HG02678 (cell line): ENCODE results near the gene ADAT3.

Experiments used
- ATAC-seq: cut with Tn5 transposase; IDR thresholded peaks from one replicate; pipeline ENCODE4 v1.9.1; 2021; ENCODE audit warnings: mild to moderate bottlenecking, moderate library complexity; ENCODE audit not compliant: unreplicated experiment

The ADAT3 gene

DNA sequence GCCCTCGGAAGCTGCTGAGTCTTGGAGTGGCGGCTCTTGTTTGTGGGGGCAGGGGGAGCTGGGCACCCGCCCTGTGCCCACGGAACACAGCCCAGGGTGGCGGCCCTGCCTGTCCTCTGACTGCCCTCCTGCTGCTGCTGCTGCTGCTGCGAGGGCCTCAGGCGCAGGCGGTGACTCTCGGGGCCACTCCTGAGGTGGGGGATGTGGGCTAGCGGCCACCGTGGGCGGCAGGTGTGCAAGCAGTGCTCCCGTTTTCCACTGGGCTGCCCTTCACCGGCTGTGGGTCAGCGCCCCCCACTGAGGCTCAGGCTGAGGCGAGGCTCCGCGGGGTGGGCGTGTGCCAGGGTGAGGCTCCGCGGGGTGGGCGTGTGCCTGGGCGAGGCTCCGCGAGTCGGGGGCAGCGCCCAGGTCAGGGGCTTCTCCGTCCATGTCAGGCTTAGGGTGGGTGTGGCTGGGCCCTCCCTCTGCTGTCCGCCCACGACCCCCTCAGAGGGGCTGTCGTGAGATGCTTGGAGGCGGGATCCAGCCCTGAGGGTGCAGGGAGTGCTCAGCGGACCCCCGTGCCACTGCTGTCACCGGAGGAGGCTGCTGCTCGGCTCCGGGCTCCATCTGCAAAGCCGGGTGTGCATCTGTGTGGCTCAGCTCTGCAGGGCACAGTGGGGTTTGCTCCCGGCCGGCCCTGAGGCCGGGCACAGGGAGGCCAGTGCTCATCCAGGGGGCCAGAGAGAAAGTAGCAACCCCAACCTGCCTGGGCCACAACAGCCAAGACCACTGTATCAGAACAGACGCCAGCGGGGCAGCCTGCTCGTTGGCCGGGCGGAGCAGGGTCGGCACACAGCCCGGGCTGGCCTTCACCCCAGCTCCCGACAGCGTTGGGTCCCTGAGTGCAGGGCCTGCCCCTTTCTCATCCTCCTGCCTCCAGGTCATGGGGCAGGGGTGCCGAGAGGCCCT, 50.2 kb downstream of the ADAT3 start:
- no peak for ATAC-seq

DNA sequence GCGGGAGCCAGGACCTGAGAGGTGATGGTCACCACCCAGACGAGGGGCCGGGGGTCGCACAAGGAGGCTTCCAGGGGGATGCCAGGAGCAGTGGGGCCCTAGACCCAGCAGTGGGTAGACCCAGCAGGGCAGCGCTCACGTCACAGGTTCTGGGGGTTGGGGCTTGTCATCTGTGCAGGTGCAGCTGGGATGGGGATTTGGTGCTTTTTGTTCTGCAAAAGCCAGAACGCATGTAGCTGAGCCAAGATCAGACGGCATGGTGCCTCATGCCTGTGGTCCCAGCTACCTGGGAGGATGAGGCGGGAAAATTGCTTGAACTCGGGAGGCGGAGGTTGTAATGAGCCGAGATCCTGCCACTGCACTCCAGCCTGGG, 50.9 kb downstream of the ADAT3 start:
- ATAC-seq = no peak

DNA sequence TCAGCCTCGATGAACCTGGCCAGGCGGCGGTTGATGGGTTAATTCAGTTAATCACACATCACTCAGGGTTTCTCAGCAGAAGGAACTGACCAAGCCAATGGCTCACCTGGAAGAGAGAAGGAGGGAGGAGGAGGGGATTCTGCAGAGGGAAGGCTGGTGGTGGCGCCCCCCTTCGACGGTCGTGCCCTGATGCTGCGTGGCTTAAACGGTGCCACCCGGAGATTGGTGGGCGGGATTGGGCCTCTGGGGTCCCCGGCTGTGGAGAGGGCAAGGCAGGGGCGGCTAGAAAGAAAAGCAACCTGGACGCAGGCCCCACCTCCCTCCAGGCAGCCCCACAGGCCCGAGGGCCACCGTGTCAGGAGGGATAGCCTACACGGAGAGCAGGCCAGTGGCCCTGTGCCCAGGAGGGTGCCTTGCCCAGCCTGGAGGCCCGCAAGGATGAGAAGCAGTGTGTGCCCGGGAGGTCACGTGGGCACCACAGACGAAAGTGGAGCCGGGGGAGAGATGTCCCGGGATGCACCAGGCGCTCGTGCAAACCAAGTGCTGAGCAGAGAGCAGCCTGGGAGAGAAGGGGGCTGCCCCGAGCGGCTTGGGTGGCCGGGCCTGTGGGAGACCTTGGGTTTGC, 51.8 kb downstream of the ADAT3 start:
- ATAC-seq = no peak

DNA sequence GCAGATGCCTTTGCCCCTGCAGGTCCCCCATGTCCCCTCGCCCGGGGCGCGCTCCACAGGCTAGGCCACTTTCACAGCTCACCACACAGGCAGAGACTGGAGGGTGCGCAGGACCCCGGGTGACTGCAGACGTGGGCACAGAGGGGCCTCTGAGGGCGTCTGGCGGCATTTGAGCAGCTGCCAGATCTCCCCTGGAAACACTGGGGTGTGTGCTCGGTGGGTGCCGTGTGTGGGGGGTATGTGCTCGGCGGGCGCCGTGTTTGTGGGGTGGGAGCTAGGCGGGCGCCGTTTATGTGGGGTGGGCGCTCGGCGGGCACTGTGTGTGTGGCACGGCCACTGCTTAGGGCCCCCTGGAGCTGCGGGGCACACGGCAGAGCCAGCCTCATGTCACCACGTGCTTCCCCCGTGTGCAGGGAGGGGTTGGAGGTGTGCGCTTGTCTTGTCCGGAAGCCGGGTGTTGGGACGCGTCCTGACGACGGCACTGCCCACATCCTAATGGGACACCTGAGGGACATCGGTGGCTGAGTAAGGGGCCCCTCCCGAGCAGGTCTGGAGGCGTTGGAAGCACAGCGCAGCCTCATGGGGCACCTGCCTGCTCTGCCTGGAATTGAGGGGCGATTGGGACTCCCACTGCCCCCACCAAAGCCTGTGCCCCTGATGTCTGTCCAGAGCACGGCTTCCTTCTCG, 52.5 kb downstream of the ADAT3 start:
- ATAC-seq = no peak

DNA sequence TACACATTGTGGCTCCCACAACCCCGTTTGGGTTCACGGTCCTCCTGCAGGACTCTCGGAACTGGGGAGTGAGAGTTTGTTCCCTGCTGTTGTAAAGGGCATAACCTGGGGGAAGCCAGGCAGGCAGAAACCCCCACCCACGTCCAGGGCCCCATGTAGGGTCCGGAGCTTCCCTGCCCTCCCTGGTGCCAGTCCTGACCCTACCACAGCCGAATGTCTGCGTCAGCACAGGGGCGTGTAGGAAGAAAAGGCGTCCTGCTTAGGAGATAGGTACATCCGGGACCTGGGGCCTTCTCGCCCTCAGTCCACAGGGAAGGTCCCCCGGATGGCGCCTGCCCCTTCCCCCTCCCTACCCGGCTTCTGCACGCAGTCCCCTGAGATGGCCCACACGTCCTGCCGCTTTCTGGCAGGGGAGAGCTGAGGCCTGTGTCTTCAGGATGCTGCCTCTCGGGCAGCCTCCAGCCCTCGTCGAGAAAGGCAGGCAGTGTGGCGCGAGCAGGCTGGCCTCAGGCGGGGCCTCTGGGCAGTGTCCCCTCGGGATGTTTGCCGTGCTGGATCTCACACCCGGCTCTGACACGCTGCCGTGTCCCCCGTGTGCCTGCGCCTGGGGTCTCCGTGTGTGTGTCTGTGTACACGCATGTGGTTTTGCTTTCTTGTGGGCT, 54.9 kb downstream of the ADAT3 start:
- ATAC-seq = no peak

DNA sequence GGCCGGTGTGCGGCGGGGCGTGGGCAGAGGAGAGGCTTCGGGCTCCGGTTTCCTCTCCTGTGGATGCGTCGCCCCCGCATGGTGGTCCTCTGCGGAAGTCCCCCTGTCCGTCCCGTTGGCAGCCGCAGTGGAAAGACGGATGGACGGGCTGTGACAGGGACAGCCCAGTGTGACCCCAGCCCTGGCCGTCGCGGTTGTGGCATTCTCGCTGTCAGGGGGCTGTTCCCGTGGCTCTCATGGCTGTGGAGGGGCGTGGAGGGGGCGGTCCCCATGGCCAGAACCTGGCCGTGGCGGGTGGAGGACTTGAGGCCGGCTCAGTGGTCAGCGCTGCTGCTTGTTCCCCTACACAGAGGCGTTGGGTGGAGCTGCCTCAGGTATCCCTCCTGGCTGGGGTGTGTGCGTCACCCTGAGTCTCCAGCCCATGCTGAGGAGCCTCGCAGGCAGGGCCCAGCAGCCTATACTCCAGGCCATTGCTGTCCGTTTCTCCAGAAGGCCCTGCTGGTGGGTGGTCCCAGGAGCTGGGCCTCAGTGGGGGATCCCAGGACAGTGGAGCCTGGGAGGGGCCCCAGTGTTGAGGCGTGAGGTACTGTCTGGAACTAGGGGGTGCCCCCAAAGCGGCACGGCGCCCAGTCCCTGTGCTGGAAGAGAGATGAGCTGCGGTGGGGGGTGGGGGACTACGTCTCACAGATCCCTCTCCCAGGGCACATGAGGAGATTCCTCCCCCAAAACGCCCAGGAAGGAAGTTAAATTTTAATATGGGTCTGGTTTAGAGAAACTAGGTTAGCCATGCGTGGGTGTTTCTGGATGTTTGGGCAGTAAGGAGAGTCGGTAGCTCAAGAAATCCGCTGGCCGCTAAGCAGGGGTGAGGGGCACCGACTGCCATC, 56.0 kb downstream of the ADAT3 start:
- ATAC-seq = no peak

DNA sequence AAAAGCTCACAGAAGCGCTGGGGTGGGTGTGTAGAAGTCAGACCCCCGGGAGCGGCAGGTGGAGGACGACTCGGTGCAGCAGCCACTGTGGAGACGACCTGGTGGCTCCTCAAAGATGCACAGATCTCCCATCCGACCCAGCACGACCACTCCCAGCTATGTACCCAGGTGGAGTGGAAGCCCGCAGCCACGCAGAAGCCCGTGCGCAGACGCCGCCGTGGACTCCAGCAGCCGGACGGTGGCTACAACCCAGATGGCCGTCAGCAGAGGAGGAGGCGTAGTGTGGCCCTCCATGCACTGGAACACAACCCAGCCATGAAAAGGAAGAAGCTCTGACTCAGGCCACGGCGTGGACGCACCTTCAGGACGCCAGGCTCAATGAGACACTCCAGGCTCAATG, 57.5 kb downstream of the ADAT3 start:
- no peak for ATAC-seq
